Activated T-cell treated with anti-CD3 and anti-CD28 coated beads, Interleukin-2, amount 50 U/mL, for 24 hours (primary cell): ENCODE results near the gene NECAB2.
"Not testable (repeated sequence)": the region's sequence is repeated elsewhere in the genome, so short reads cannot be mapped to it uniquely, and the experiment has no call there.

ENCODE experiments used
- DNase-seq: peaks from one replicate; pipeline ENCODE4 v3.0.0-alpha.2; 2020
- H3K27ac Mint-ChIP-seq: 2 replicates; pipeline ENCODE4 v1.8.0; 2020; ENCODE audit warnings: mild to moderate bottlenecking, mixed read lengths
- H3K27me3 Mint-ChIP-seq: 2 replicates; pipeline ENCODE4 v1.8.0; 2020; ENCODE audit warnings: mixed read lengths
- H3K36me3 Mint-ChIP-seq: 2 replicates; pipeline ENCODE4 v1.8.0; 2020; ENCODE audit warnings: low read depth, mixed read lengths
- H3K4me1 Mint-ChIP-seq: 2 replicates; pipeline ENCODE4 v1.8.0; 2020; ENCODE audit warnings: low read depth, mixed read lengths
- H3K4me3 Mint-ChIP-seq: 2 replicates; pipeline ENCODE4 v1.8.0; 2020; ENCODE audit warnings: mild to moderate bottlenecking, moderate library complexity, mixed read lengths
- H3K9me3 Mint-ChIP-seq: 2 replicates; pipeline ENCODE4 v1.8.0; 2020; ENCODE audit warnings: mixed read lengths

The NECAB2 gene

DNA sequence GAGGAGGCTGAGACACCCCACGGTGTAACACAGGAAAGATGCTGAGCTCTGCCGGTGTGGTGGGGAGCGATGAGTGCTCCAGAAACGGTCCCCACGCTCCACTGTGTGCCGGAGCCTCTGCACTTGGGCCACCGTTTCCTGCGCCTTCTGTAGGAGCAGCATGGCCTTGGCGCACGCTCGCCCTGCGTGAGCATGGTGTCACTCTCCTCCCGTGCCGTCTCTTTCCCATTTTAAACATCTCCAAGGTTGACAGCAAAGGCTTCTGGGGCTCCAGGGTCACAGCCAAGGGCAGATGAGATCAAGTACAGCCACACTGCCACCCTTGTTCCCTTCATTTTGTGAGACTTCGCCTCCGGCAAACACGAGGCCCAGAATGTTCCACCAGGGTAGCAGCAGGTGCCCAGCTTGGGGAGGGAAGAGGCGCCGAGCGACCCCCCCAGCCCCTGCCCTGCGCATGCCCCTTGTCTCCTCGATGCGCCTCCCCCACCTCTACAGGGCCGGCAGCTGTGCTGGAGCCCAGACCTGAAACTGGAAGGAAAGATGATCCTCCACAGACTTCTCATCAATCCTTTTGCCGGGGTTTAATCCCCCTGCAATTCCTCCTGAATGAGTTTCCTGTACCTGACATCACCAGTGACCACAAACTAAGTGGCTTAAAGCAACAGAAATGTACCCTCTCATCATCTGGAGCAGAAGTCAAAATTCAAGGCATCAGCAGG is 34.9 kb upstream of the NECAB2 start:
- H3K4me3 Mint-ChIP-seq, result no peak overlapping the region
- no peak for DNase-seq
- H3K27me3 Mint-ChIP-seq, result no peaks in the 10 kb centered on the region
- no peaks in the 10 kb centered on the region for H3K36me3 Mint-ChIP-seq
- no peaks in the 10 kb centered on the region for H3K4me1 Mint-ChIP-seq
- H3K27ac Mint-ChIP-seq, result no peak overlapping the region
- no peaks in the 10 kb centered on the region for H3K9me3 Mint-ChIP-seq

DNA sequence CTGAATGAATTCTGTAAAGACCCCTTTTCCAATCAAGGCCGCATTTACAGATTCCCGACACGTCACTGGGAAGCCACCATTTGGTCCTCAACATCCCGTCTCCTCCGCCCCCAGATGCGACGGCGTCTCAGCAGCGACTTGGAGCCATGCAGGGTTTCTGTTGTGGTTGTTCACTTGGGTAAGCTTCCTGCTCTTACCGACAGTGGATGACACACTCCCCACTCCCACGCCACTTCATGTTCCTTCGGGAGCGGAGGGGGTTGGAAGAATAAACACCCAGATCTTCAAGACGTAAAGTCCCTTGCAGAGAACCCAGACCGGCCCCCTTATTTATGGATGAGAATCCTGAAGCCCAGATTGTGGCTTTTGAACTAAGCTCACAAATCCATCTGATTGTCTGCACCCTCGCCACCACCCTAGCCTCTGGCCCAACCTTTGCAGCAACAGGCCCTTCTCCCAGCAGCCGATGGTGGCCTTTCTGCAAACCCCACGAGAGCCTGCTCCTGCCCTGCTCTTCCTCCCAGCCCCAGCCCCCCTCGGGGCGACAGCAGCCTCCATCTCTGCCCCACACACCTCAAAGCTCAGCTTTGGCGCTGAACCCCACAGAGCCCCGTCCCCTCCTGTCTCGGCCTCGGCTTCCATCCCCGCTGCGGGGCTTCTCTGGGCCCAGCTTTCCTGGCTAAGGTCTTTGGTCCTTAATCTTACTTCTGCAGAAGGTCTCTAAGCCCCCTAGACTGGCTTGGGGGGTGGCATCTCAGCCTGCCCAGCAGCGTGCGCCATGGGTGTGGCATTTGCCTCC is 34.0 kb upstream of the NECAB2 start:
- DNase-seq, result no peak
- Mint-ChIP-seq H3K4me3 (no peak overlapping the region), H3K27ac (no peak overlapping the region), H3K27me3 (no peaks in the 10 kb centered on the region), H3K9me3 (no peaks in the 10 kb centered on the region), H3K36me3 (no peaks in the 10 kb centered on the region), H3K4me1 (no peaks in the 10 kb centered on the region)

DNA sequence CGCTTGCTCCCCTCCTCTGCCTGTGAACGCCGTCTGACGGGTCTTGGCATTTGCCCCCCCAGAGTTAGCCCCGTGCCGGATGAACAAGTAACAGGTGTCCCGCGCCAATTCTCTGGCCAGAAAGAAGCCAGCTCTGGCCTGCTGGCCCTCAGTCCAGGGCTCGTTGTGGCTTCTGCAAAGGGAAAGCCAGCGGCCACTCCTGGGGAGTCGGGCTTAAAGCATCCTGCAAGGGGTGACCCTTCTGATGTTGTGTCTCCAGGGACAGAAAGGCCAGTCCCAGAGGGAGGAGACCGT is 33.4 kb upstream of the NECAB2 start:
- H3K27ac Mint-ChIP-seq, result no peak overlapping the region
- no peaks in the 10 kb centered on the region for H3K4me1 Mint-ChIP-seq
- no peak overlapping the region for H3K4me3 Mint-ChIP-seq
- no peaks in the 10 kb centered on the region for H3K27me3 Mint-ChIP-seq
- no peaks in the 10 kb centered on the region for H3K36me3 Mint-ChIP-seq
- no peaks in the 10 kb centered on the region for H3K9me3 Mint-ChIP-seq
- DNase-seq, result no peak

DNA sequence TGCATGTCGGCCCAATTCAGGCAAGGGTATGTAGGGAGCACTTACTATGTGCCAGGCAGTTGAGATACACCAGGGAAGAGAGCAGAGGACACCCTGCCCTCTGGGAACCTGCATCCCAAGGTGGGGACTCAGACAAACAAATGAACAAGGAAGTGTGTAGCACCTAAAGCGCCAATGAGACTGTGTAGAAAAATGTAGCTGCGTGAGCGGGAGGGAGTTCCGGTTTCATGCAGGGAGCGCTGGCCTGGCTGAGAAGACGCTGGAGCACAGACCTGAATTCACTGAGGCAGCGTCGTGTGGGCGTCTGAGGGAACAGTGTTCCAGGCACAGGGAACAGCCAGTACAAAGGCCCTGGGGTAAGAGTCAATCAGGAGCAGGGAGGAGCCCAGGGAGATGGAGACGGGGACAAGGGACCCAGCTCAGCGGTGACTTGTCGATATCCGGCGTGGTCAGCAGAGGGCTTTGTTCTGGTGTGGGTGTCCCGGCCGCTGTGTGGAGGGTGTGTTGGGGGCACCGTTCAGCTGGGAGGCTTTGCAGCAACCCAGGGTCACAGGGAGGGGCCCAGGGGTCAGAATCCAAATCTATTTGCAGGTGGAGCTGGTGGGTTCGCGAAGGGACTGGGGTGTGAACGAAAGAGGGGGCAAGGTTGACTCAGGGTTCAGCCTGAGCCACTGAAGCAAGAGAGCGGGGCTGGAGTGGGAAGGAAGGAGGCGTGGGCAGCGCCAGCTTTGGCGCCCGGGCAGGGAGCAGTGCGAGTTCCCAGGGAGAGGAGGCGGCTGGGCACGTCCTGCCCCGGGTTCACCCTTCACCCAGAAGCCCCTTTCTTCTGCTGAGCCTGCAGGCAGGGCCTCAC is 32.8 kb upstream of the NECAB2 start:
- DNase-seq, result no peak
- Mint-ChIP-seq H3K4me1 (no peaks in the 10 kb centered on the region), H3K27me3 (no peaks in the 10 kb centered on the region), H3K9me3 (no peaks in the 10 kb centered on the region), H3K36me3 (no peaks in the 10 kb centered on the region), H3K27ac (no peak overlapping the region), H3K4me3 (no peak overlapping the region)

DNA sequence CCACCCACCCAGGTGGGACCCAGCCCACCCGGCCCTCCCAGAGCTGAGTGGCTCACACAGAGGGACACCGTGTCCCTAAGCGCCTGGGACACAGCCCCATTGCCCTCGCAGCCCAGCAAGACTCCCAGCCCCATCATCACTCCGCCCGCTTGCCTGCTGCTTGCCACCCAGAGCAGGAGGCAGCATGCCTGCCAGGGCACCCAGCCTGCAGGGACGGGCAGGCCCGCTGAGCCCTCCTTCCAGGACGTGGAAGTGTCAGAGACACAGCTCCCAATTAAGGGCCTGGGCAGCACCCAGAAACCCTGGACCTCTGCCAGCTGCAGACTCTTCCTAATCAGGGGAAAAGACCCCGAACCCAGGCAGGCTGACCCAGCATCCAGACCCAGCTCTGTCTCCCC is 32.2 kb upstream of the NECAB2 start:
- DNase-seq, result no peak
- H3K4me3 Mint-ChIP-seq, result no peak overlapping the region
- H3K4me1 Mint-ChIP-seq, result no peaks in the 10 kb centered on the region
- H3K27ac Mint-ChIP-seq, result no peak overlapping the region
- H3K36me3 Mint-ChIP-seq, result no peaks in the 10 kb centered on the region
- no peaks in the 10 kb centered on the region for H3K9me3 Mint-ChIP-seq
- no peaks in the 10 kb centered on the region for H3K27me3 Mint-ChIP-seq

DNA sequence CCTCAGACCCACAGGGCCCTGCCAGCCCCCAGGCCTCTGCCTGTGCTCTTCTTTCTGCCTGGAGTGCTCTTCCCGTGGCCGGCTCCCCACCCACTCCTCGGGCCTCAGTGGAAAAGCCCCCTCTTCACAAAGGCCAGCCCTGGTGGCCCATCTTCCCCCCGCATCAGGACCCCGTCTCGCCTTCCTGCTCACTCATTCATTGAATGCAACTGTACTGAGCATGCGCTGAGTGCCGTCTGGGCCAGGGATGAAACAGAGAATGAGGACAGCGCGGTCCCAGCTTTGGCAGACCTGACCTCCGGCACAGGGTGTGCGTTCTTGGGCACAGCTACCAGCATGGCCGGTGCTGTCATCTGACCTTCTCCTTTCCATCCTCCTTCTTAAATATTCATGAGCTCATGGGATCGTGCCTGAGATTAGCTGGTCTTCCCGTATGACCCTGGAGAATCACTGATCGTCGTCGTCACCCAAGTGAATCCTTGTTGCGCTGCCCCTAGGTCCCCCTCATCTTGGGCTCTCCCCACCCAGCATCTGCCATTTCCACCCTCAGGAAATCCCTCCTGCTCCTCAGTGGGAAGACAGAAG is 31.4 kb upstream of the NECAB2 start:
- no peak overlapping the region for H3K27ac Mint-ChIP-seq
- H3K27me3 Mint-ChIP-seq, result no peaks in the 10 kb centered on the region
- no peaks in the 10 kb centered on the region for H3K4me1 Mint-ChIP-seq
- no peak for DNase-seq
- H3K36me3 Mint-ChIP-seq, result no peaks in the 10 kb centered on the region
- no peak overlapping the region for H3K4me3 Mint-ChIP-seq
- H3K9me3 Mint-ChIP-seq, result no peaks in the 10 kb centered on the region

DNA sequence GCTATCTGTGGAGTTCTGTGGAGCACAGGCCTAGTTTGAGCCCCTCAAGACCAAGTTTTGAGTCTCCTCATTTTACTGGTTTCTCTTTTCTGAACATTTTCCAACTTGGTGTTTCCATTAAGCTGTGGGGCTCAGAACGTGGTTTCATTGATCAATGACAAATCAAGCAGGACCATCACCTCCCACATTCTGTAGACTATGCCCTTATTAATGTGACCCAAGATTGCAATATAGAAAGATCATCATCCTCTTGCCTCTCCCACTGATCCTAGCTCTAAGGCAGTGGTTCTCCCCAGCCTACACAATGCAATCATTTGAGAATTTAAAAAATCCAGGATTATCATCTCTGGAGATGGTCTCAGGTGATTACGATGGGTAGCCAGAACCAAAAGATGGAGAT is 30.8 kb upstream of the NECAB2 start:
- Mint-ChIP-seq H3K27ac (no peak overlapping the region), H3K4me1 (no peaks in the 10 kb centered on the region), H3K9me3 (no peaks in the 10 kb centered on the region), H3K36me3 (no peaks in the 10 kb centered on the region), H3K4me3 (no peak overlapping the region), H3K27me3 (no peaks in the 10 kb centered on the region)
- no peak for DNase-seq

DNA sequence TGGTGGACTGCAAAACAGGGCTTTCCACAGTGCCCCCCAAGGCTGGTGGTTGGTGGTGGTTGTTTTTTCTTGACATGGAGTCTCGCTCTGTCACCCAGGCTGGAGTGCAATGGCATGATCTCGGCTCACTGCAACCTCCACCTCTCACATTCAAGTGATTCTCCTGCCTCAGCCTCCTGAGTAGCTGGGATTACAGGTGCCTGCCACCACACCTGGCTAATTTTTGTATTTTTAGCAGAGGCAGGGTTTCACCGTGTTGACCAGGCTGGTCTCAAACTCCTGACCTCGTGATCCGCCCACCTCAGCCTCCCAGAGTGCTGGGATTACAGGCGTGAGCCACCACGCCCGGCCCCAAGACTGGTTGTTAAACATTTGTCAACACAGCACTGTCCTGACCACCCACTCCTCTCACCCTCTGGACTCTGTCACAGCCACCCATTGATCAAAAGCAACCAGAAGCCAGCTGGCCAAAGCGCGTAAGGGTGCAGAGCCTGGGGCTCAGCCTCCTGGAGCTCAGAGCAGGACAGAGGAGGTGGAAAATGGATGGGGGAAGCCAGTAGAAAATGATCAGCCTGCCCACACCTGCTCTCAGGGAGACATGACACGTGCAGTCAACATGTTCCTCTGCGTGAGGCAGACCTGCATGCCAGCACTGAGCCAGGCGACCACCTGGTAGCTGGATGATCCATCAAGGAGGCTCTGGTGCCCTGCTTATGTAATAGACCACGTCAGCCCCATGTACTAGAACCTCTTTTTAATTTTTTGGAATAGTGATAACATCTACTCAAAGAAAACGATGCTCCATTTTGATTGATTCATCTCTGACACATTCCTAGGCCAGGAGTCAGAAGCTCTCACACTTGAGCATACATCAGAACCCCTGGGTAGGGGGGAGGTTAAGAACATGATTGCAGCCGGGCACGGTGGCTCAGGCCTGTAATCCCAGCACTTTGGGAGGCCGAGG is 29.8 kb upstream of the NECAB2 start:
- Mint-ChIP-seq H3K4me3 (no peak overlapping the region), H3K4me1 (no peaks in the 10 kb centered on the region), H3K36me3 (no peaks in the 10 kb centered on the region), H3K27me3 (no peaks in the 10 kb centered on the region), H3K9me3 (no peaks in the 10 kb centered on the region), H3K27ac (no peak overlapping the region)
- DNase-seq, result no peak

DNA sequence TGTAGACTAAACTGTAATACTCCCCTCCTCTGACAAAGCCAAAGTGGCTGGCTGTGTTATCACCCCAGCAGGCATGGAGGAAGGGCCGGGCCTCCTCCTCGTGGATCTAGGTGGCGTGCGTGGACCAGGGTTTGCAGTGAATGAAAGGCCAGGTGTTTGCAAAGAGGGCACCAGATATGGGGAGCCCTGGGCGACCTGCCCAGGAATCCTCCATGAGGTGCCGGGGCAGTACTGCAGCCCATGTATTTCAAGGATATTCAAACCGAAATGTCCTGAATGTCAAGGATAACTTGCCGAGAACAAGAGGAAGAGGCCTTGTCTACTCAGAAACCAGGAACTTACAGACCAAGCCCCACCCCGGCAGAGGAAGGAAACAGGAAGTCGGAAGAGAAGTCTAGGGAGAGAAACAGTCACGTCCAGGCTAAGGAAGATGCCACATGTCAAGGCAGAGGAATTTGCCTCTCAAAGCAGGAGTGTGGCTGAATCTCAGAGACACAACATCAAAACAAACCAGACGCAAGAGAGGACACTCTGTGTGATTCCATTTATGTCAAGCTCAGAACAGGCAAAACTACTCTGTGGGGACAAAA is 28.7 kb upstream of the NECAB2 start:
- H3K4me1 Mint-ChIP-seq, result no peaks in the 10 kb centered on the region
- no peak overlapping the region for H3K4me3 Mint-ChIP-seq
- H3K27ac Mint-ChIP-seq, result no peak overlapping the region
- H3K36me3 Mint-ChIP-seq, result no peaks in the 10 kb centered on the region
- DNase-seq, result no peak
- H3K9me3 Mint-ChIP-seq, result no peaks in the 10 kb centered on the region
- no peaks in the 10 kb centered on the region for H3K27me3 Mint-ChIP-seq

DNA sequence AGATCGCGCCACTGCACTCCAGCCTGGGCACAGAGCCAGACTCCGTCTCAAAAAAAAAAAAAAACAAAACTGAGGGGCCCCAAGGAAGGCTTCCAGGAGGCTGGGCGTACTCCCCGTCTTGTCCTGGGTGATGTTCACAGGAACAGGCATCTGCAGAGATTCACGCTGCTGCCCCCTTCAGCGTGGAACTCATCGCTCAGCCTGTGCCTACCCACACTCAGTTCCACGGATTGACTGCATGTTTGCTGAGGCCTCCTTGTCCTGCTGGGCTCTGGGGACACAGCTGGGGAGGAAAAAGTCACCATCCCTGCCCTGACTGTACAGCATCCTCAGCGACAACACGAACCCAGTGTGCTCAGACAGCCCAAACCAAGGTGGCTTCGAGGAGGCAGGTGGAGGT is 27.9 kb upstream of the NECAB2 start:
- H3K4me3 Mint-ChIP-seq, result no peak overlapping the region
- no peak overlapping the region for H3K27ac Mint-ChIP-seq
- no peaks in the 10 kb centered on the region for H3K27me3 Mint-ChIP-seq
- H3K36me3 Mint-ChIP-seq, result no peaks in the 10 kb centered on the region
- H3K9me3 Mint-ChIP-seq, result no peaks in the 10 kb centered on the region
- H3K4me1 Mint-ChIP-seq, result no peaks in the 10 kb centered on the region
- no peak for DNase-seq

DNA sequence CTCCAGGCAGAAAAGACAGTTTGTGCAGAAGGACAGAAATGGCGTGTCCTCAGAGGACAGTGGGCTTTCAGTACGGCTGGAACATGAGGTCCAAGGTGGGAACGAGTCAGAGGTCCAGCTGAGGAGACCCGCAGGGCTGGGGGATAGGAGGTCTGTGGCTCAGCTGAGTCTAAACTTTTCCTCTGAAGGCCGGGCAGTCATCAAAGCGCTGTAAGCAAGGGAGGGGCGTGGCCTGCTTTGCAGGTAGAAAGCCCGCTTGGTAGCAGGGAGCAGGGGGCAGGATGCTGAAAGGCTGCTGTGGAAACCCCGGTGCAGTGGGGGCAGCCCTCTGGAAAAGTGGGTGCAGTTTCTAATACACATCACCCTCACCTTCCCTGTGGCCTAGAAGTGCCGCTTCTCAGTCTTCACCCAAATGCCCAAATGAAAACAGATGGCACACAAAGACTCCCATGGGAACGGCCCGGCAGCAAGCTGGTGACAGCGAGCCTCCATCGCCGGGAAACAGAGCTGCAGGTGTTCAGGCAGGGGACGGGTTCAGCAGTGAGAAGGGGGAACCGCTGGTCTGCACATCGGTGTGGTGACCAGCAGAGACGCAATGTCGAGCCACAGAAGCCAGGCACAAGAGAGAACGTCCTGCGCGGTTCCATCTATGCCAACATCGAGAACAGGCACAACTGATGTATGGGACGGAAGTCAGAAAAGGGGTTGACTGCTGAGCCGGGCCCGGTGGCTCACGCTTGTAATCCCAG is 27.2 kb upstream of the NECAB2 start:
- DNase-seq, result no peak

DNA sequence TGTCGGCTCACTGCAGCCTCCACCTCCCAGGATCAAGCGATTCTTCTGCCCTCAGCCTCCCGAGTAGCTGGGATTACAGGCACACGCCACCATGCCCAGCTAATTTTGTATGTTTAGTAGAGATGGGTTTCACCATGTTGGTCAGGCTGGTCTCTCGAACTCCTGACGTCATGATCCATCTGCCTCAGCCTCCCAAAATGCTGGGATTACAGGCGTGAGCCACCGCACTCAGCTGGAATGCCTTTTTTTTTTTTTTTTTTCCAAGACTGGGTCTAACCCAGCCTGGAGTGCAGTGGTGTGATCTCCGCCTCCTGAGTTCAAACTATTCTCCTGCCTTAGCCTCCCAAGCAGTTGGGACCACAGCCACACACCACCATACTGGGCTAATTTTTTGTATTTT is 26.5 kb upstream of the NECAB2 start:
- DNase-seq, H3K27me3 Mint-ChIP-seq, H3K4me3 Mint-ChIP-seq, H3K27ac Mint-ChIP-seq, H3K36me3 Mint-ChIP-seq, H3K9me3 Mint-ChIP-seq, H3K4me1 Mint-ChIP-seq: not testable (repeated sequence)

More for the DNA sequence above, 27.2 kb upstream of the NECAB2 start:
- H3K27me3 Mint-ChIP-seq, result no peaks in the 10 kb centered on the region
- no peak overlapping the region for H3K4me3 Mint-ChIP-seq
- no peaks in the 10 kb centered on the region for H3K36me3 Mint-ChIP-seq
- no peak overlapping the region for H3K27ac Mint-ChIP-seq
- no peaks in the 10 kb centered on the region for H3K9me3 Mint-ChIP-seq
- no peaks in the 10 kb centered on the region for H3K4me1 Mint-ChIP-seq

DNA sequence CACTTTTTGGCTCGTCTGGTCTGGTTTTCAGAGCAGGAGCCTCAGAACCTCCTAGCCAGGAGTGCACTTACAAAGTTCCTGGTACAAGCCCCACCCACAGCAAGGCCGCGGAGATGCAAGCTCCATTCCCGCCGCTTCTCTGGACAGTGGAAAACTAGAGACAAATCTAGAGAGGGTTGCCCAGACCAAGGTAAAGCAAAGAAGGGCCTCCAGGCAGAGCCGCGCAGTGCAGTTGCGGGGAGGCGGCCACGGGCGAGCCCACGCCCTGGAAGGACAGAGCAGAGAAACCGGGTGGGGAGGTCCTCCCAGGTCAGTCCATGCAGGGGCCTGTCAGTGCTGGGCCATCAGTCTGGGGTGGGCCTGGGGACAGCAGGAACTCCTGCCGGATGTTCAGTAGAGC is 26.0 kb upstream of the NECAB2 start:
- Mint-ChIP-seq H3K27ac (no peak overlapping the region), H3K36me3 (no peaks in the 10 kb centered on the region), H3K4me3 (no peak overlapping the region), H3K9me3 (no peaks in the 10 kb centered on the region), H3K27me3 (no peaks in the 10 kb centered on the region), H3K4me1 (no peaks in the 10 kb centered on the region)
- DNase-seq, result no peak
